IPS DF 19.7 (cell line): ENCODE results near the gene SECISBP2L.
"Not testable (repeated sequence)": the region's sequence is repeated elsewhere in the genome, so short reads cannot be mapped to it uniquely, and the experiment has no call there.

Source experiments
- DNase-seq: peaks from one replicate; pipeline ENCODE4 v3.0.0-alpha.2; 2013; ENCODE audit warnings: low read depth, low spot score

SECISBP2L gene

GRCh38 chr15:48999314-48999713 lies 46.9 kb downstream of the SECISBP2L start:
- no peak for DNase-seq

- no peak for DNase-seq
These were observed 50.0 kb downstream of the SECISBP2L start for GRCh38 chr15:48996276-48996675.

- no peak for DNase-seq
These were observed 52.9 kb downstream of the SECISBP2L start for GRCh38 chr15:48993380-48993779.

GRCh38 chr15:48992545-48992944 lies 53.7 kb downstream of the SECISBP2L start:
- no peak for DNase-seq

GRCh38 chr15:48992096-48992495 lies 54.1 kb downstream of the SECISBP2L start:
- DNase-seq: no peak

GRCh38 chr15:48989170-48989569 lies 57.1 kb downstream of the SECISBP2L start:
- DNase-seq: no peak

GRCh38 chr15:48987142-48987541 lies 59.1 kb downstream of the SECISBP2L start:
- DNase-seq: no peak

GRCh38 chr15:48986240-48986639 lies 60.0 kb downstream of the SECISBP2L start:
- no peak for DNase-seq

GRCh38 chr15:48985516-48985915 lies 60.7 kb downstream of the SECISBP2L start:
- no peak for DNase-seq

- DNase-seq: no peak
These were observed 61.4 kb downstream of the SECISBP2L start for GRCh38 chr15:48984811-48985352.

GRCh38 chr15:48984021-48984710 lies 62.1 kb downstream of the SECISBP2L start:
- no peak for DNase-seq

- DNase-seq: no peak
These were observed 62.9 kb downstream of the SECISBP2L start for GRCh38 chr15:48983300-48983699.

GRCh38 chr15:48981941-48982340 lies 64.3 kb downstream of the SECISBP2L start:
- DNase-seq: no peak

GRCh38 chr15:48978638-48979037 lies 67.6 kb downstream of the SECISBP2L start:
- no peak for DNase-seq

GRCh38 chr15:48976444-48977088 lies 69.7 kb downstream of the SECISBP2L start:
- DNase-seq: no peak

- DNase-seq: no peak
These were observed 70.5 kb downstream of the SECISBP2L start for GRCh38 chr15:48975472-48976419.

- no peak for DNase-seq
These were observed 71.4 kb downstream of the SECISBP2L start for GRCh38 chr15:48974882-48975281.

- DNase-seq: no peak
These were observed 73.3 kb downstream of the SECISBP2L start for GRCh38 chr15:48972750-48973503.

GRCh38 chr15:48970926-48971325 lies 75.3 kb downstream of the SECISBP2L start:
- not testable (repeated sequence) for DNase-seq

GRCh38 chr15:48968066-48968465 lies 78.2 kb downstream of the SECISBP2L start:
- no peak for DNase-seq

- DNase-seq: no peak
These were observed 78.9 kb downstream of the SECISBP2L start for GRCh38 chr15:48967336-48967735.
